Hippocampal formation (tissue), 2 donors: ENCODE data around the gene FNTB.
A peak's percentile ranks its signal among the peaks of the same experiment; 100 is the strongest.

Experiments used
- DNase-seq, 2 donors: peaks; one replicate each; lab custom pipeline; 2025; lab: John Stamatoyannopoulos, UW

FNTB gene

DNA sequence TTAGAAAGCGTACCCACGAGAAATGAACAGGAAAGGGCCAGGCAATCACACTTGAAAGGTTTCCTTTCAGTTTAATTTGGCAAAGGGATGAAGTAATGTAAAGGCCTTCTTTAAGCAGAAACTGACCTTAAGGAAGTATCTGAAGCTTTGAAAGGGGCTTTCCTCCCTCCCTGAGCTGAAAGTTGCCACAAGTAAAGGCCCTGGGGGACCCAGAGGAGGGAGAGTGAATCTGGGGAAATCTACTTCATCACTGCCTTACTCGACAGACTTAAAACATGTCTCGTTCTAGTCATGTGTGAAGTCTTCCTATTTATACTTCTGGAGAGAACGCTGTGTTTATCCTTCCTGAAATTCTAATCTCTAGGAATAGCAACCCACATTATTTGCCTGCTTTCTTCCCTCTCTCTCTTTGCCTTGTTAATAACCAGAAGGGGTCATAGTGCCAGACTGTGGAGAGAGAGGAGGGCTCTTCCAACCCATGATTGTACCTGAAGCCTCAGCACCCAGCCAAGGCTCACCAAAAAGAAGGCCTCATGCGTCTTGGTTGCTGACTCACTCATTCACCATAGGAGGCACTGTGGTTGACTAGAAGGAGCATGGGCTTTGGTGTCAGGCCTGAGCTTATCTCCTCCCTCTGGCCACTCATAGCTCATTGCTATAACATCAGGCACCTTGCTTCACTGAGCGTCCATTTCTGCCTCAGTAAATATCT lies 33.9 kb upstream of the FNTB start:
- DNase-seq: no peak

DNA sequence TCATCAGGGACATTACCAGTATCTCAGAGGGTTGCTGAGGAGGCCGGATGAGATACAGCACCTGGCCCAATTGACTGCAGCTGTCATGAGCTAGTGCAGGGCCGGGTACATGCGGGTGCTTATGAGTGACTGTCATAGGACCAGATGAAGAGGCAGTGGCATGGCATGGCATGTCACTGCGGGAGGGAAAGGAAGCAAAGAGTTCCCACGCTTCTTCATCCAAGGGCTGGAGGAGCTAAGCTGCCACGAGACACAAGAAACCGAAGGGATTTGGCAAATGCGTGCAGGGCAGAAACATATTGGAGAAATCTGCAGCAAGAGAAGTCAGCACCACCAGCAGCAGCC lies 33.4 kb upstream of the FNTB start:
- DNase-seq: no peak

DNA sequence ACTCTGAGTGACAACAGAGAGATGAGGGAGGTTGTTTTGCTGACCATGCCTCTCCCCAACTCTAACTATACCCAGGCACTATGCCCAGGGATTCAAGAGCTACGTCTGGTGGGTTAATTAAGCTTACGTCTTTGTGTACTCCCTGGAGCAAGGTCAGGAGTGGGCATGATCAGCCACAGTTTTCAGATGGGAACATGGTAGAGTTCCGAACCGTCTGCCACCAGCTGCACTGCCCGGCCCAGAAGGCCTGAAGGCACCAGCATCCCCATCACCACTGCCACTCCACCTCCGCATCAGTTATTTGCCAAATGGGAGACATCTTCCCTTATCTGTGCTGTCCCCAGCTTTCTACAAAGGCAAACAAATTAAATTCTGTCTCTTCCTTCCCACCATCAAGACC lies 33.0 kb upstream of the FNTB start:
- no peak for DNase-seq

DNA sequence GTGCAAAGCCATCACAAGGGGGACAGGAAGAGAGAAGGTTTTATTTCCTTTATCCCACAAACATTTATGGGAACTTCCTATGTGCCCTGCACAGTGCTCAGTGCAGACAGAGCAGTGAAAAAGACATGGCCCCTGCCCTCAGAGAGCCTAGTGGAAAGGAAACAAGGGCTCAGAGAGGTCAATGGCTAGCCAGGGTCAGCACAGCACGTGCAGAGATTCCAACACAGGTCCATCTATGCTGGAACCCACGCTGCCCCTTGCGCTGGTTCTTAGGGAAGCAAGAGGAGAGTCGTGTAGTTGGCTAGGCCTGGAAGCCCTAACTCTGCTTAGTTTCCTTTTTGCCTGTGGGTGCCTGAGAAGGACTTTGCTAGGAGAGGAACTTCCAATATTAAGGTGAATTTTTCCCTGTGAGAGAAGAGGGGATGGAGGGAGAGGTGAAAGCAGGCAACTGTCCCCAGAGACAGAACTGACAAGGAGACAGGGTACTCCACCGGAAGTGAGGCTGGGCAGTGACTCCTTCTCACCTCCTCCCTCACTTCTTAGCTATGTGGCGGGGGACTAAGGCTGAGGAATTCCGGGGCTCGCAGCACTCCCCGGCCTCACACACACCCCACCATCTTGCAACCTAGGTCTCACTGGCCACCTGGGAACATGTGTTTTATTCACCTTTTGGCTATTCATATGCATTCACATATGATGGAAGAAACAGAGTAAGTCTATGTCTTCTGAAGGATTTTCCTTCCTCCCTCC lies 32.0 kb upstream of the FNTB start:
- no peak for DNase-seq

DNA sequence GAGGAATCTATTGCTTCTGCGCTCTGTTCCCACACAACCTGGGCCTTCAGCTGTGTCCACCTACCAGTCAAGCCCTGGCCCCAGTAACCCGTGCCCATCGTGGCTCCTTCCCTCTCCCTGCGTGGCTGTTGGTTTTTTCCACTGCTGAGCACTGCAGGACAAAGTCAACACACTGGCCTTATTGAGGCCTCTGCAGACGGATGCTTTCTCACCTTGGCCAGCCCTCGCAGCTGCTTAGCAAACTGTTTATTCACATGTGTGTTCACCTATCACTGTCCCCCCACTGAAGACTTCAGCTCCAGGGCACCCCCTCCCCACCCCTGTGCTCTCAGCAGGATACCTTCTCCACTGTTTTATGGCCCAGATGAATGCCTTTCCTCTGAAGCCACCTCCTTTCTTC lies 31.4 kb upstream of the FNTB start:
- no peak for DNase-seq

DNA sequence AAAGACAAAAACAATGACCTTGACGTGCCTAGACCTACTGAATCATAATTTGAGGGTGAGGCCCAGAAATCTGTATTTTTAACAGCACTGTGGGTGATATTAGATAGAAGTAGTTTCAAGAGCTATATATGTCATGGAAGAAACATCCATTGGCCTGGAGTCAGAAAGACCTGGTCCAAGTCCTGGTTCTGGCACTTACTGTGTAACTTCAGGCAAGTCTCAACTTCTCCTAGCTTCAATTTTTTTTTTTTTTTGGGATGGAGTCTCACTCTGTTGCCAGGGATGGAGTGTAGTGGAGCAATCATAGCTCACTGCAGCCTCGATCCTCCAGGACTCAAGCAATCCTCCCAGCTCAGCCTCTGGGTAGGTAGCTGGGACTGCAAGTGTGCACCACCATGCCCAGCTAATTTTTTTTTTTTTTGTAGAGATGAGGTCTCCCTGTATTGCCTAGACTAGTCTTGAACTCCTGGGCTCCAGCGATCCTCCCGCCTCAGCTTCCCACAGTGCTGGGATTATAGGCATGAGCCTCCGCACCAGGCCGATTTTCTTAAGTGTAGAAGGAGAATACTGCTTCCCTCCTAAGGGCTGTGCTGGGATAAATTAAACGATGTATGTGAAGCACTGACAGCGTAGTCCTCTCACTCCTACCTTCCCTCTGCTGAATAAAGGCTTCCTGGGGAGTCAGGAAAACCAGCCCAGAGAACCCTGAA lies 29.8 kb upstream of the FNTB start:
- no peak for DNase-seq

DNA sequence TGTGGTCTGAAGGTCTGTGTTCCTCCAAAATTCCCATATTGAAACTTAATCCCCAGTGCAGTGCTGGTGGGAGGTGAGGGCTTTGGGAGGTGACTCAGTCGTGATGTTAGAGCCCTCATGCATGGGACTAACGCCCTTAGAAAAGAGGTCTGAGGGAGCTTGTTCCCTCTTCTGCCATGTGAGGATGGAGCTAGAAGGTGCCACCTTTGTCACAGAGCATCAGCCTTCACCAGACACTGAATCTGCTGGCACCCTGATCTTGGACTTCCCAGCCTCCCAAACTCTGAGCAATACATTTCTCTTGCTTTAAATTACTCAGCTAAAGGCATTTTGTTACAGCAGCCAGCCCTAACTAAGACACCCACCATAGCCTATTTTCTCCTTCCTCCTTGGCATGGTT lies 28.5 kb upstream of the FNTB start:
- DNase-seq: no peak

DNA sequence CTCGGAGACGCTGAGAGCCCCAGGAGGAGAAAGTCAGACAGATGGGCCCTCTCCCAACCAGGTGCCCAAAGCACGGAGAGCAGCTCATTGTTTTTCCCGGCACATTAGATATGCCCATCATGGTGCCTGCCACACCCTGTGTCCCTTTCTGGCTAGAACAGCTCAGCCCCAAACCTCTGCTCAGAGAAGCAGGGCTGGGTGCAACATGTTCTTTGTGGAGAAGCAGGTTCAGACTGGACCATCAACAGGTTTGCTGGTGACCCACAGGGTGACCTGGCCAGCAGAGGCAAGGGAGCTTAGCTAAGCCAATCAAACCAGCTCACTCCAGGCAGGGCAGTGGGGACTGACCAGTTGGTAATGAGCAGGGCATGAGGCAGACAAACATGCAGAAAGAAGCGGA lies 28.0 kb upstream of the FNTB start:
- DNase-seq: no peak

DNA sequence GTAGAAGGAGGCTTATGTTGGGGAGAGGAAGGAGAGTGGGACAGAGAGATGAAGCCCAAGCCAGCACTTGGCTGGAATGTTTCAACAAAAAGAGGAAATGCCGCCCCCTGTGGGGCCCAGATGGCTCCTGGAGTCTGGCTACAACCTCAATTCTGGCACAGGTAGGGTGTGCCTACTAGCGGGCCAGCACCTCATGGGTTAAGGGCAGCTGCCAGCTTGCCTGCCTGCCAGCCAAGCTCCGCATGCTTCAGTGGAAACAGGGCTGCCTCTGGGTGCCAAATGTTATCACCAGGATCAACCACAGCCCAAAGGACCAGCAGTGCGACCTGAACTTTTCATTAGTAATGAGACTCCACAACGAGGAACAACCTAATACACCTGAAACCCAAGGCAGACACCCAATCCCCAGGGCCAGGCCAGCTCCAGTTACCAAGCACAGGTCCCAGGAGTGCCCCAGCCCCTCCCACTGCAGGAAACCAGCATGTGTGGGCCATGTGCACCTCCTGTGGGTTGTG lies 25.9 kb upstream of the FNTB start:
- DNase-seq: no peak

DNA sequence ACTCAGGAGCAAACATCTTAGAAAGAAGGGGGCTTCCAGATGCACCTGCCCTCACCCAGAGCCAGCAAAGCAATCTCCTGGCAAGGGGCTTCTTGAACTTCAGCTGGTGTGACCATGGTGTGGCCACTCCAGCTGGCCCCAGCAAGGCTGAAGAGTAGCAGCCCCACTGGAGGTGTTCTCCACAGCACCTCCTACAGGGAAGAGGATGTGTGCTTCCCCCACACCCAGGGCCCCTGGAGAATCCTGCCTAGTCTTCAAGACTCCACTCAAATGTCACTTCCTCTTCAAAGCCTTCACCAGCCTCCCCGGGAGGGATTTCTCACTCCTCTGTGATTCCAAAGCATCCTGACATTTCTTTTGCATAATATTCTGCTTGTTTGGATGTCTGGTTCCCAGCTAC lies 23.1 kb upstream of the FNTB start:
- no peak for DNase-seq

DNA sequence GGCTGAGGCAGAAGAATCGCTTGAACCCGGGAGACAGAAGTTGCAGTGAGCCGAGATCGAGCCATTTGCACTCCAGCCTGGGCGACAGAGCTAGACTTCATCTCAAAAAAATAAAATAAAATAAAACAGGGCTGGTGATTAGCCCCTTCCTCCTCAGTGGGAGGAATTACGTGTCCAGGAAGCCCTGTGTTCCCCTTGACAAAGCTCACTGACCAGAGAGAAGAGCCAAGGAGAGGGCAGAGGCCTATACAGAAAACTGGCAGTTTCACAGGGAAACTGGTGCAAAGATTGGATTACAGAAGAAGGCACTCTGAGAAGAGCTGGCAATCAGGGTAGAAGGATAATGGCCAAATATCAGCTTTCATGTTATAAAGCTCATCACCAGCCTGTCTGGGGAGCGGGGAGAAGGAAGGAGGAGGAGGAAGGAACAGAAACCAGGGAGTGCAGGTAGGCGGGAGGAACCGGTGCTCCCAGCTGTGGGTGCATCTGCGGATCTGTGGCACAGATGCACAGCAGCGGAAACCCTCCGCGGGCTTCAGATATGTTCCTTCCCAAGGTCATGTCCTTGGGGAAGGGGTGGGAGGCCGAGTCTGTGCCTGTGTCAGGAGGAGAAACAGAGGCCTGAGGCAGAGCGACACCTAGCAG lies 21.2 kb upstream of the FNTB start:
- no peak for DNase-seq

DNA sequence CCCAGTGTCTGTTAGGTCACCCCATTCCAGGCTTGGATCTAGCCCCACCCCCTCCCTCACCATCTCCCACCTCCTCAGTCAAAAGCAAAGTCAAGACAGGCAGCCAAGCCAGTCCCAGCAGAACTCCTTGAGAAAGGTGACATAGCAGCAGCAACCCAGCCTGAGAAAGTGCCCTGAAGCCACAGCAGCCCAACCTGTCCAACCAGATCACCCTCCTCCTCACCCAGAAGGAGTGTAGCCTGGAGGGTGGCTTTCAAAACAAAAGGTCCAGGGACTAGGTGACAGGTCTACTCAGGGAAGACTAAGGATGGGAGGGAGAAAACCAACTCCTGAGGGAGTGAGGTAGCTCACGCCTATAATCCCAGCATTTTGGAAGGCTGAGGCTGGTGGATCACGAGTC lies 19.7 kb upstream of the FNTB start:
- DNase-seq: no peak

DNA sequence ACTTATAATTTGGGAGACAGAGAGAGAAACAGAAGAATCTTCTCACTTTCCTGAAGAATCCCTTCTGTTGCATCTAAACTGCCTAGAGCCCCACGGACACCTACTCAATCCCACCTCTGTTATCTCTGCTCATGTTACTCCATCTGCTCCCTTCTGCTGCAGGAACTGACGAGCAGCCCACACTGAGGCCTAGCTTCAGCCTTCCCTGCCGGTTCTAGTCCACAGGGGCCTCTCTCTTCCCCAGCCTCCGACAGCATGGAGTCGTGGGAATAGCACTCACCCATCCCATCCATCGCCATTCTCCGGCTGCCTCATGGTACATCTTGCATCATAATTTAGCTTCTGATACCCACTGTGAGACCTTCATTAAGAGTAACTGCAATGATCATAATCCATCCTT lies 18.5 kb upstream of the FNTB start:
- DNase-seq: peak in 1 of 2 donors; percentile 41

DNA sequence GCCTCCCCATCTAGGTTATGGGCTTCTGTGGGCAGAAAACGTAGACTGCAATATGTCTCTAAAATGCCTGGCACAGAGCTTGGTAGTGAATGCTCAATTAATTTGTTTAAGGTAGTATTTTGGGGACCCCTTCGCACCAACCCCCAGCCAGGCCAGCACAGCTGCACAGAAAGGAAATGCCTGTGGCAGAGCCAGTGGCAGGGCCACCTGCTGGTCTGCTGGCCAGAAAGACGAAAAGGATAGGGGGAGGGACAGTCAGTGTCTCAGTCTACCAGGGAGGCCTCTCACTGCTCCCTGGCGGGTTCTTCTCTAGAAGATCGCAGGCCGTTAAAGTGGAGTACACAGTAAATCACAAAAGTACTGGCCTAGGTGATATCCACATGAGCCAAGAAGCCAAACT lies 18.0 kb upstream of the FNTB start:
- DNase-seq: no peak

DNA sequence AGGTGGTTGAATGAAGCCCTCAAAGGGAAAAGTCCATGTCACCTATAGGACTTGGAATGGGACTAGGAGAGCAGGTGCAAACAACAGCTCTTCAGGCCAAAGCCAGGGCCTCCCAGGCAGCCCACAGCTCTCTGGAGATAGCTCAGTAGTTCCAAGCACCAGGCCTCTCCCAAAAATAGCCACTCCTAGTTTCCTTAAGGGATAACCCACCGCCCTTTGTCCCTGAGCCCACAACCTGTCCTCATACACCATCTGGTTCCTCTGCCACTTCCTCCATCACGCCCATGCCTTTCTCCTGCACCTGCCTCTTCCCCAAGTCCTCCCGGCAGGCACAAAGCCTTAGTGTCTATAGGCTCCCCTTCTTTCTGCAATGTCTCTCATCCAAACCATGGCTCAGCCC lies 16.7 kb upstream of the FNTB start:
- no peak for DNase-seq

DNA sequence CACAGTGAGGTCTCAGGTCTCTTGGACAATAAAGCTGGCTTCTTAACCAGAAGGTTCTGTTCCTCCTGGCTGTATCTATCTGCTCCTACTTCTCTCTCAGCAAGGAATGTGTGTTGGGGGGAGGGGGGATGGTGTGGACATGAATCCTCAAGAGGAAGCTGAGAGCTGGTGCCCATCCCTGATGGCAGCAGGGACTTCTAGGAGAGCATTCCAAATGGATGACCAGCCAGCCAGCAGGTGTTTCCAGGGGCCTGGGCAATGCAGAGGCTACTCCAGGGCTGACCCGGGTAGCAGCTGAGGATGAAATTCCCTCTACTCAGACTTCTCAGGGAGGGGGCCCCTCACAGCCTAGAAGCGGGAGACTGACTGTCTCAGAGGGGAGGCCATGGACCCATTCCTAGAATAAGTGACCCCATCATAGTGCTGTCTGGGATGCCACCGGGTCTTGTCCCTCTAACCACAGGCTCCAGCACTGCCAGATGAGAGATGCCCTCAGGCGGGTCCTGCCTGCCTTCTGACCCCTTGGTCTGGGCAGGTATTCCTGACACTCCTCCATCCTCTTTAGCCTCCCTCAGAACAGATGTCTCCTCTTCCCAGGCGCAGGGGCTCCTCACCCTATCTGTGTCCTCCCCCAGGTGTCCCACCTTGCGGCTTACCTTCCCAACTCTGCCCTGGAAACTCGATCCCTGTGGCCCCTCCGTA lies 15.8 kb upstream of the FNTB start:
- no peak for DNase-seq

DNA sequence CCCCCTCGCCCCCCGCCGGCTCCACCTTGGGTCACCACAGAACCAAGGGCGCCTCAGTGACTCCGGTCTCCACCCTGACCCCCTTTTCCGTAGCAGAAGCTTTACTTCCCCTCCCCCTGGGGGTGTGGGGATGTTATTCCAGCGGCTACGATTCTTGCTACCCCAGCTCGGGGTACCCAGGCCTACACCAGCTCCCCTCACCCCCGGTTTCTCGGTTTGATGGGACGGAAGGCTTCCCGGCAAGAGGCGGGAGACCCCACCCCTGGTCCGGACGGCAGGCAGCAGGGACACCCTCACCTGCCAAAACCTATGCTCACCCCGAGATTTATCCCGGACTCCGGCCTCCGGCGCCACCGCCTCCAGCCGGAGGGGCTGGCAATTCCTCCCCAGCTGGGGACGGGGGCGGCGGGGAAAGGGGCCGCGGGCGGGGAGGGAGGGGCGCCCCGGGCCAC lies 15.2 kb upstream of the FNTB start:
- DNase-seq: no peak

DNA sequence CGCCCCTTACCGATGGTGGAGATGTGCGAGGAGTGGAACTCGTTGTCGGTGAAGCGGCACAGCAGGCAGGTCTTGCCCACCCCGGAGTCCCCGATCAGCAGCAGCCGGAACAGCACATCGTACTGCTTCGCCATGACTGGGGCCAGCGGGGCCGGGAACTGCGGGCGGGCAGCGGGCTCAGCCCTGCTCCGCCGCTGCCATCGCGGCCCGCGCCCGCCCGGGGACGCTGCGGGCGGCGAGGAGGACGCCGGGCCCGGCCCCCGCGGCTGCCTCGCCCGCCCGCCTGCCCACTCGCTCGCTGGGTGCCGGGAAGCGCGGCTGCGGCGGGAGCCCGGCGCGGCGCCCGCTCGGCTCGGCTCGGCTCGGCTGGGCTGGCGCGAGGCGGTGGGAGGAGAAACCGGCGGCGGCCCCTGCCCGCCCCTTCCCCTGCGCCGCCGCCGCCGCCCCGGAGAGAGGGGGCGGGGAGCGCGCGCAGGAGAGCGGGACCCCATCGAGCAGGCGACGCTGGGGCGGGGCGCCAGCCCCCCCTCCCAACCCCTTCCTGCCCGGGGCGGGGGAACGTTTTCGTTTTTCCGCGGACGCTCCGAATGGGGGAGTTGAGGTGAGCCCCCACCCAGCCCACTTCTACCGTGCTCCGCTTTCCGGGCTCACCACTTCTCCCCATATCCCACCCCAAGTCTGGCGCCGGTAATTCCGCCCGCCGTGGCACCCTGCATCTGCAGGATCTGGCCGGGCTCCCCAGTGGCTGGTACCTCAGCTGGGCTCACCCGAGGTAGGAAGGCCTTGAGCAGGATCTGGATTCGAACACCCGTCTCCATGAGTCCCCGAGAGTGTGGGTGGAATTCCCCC lies 14.5 kb upstream of the FNTB start, which contains the start of gene RAB15:
TSS of gene RAB15 (minus strand) at position 394 of the 849 bp plus-strand sequence. CDS start at position 134, 260 bp downstream.
- DNase-seq: no peak

DNA sequence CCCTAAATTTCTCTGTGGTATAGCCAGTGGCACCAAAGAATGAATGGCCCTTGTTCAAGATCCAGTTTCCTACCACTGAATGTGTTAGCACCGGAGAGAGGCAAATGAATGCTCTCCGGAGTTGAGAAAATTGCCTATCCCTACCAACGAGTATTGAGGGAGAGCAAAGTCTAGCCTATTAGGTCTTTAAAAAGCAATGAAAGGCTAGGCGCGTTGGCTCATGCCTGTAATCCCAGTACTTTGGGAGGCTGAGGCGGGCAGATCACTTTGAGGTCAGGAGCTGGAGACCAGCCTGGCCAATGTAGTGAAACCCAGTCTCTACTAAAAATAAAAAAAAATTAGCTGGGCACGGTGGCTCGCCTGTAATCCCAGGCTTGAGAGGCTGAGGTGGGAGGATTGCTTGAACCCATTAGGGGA lies 13.7 kb upstream of the FNTB start:
- no peak for DNase-seq

DNA sequence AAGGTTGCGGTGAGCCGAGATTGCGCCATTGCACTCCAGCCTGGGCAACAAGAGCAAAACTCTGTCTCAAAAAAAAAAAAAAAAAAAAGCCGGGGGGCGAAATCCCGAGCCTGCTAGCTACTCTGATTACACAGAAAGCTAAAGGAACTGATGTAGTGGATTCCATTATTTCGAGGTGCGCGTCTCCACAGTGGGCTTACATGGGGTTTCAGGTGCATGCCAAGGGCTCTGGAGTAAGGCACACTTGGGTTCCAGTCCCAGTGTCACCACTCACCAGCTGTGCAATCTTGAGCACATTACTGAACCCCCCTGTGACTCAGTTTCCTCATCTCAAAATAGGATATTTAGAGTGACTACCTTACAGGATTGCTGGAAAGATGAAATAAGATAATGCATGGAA lies 12.9 kb upstream of the FNTB start:
- DNase-seq: no peak

DNA sequence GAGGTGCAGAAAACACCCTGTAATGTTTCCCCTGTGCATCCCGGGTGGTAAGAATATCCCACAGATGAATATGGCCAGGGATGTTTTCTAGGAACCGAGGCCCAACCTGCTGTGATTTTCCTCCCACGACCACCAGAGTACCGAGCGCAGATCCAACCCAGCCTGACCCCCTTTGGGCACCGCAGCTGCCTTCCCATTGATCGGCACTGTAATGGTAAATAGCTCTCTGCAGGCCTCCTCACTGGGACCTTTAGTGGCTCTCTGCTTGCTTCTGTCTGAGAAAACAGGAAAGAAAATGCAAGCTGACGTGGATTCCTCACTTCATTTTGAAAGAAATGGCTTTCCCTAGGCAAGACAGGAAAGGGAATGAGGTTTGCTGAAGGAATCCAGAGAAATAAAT lies 12.1 kb upstream of the FNTB start:
- DNase-seq: no peak
